ENCODE measurements around the gene CTBP1.

Gene CTBP1

DNA sequence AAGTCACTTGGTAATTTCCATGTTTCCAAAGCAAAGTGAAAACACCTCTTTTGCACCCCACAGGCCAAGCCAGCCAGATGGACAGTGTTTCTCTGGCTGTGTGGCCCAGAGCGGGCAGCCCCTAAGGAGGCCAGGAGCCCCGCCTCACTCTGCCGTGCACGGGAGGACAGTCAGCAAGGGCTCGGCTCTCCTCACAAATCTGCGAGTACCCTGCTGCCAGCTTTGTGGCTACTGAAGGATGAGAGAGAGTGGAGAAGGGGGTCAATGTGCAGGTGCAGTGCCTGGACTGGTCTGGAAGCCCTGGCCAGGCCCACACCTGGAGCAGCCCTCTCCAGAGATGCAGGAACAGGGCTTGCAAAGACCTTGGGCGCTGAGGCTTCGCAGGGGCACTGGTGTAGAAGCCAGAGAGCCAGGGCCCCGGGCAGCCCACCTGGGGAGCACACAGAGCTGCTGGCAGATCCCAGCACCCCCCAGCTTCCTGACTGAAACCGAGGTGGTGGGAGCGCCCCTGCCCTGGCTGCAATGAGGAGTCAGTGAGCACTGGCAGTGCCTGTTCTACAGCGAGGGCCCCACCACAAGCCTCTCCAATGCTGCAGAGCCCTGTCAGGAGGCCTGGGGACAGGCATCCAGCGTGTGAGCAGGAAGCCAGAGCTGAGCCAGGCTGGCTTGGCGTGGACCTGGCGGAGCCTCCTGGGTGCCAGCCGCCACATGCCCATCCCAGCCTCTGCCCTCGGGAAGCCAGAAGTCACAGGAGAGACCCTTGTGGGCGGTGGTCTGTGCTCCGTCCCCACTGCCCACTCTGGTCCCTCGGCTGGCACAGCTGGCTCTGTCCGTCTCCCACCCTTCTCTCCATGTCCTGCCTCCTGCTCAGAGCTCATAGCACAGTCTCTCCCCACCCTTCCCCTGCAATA lies 80.5 kb downstream of the CTBP1 start:
- peak overlapping the region; percentile 22 to 71 for H3K4me3 ChIP-seq (ENCODE audit: insufficient read depth in 1 of 2, low read depth in 1 of 2, low read length in 2 of 2)
- peaks cover 53% of the 10 kb centered on the region for H3K4me1 ChIP-seq (ENCODE audit: control insufficient read depth, insufficient read depth, low read depth, low read length)
- H2BK12ac ChIP-seq (ENCODE audit: low read length in 2 of 2): peak overlapping the region in 1 of 2 experiments; percentile 15
- peak overlapping the region; percentile 34 to 91 for H3K4ac ChIP-seq (ENCODE audit: low read depth in 1 of 2, low read length in 2 of 2)
- H3K9me3 ChIP-seq (ENCODE audit: control insufficient read depth, low read length): no peaks in the 10 kb centered on the region
- H3K18ac ChIP-seq (ENCODE audit: low read depth in 1 of 2, low read length in 2 of 2): peak overlapping the region; percentile 88 to 89
- peak overlapping the region; percentile 35 for H3K27ac ChIP-seq (ENCODE audit: low read length, poor library complexity, severe bottlenecking)
- peak overlapping the region; percentile 25 for H3K4me2 ChIP-seq (ENCODE audit: low read length, poor library complexity, severe bottlenecking)
- H2BK120ac ChIP-seq (ENCODE audit: low read depth, low read length): peak overlapping the region; percentile 59
- DNase-seq: peak; percentile 18
- H4K8ac ChIP-seq (ENCODE audit: low read length): peak overlapping the region; percentile 92
- H3K36me3 ChIP-seq (ENCODE audit: control insufficient read depth in 1 of 2, insufficient read depth in 2 of 2, low read depth in 1 of 2, low read length in 2 of 2): peaks cover 36 to 65% of the 10 kb centered on the region in 2 experiments
- peak overlapping the region; percentile 81 for H4K91ac ChIP-seq (ENCODE audit: low read length)
- 86% methylated on average over 21 of the region's 21 CpGs for WGBS
- H3K27me3 ChIP-seq (ENCODE audit: control insufficient read depth in 1 of 2, insufficient read depth in 1 of 2, low read length in 2 of 2): no peaks in the 10 kb centered on the region
- peaks cover 20% of the 10 kb centered on the region for H3K79me1 ChIP-seq (replicated peaks; ENCODE audit: low read length, poor library complexity, severe bottlenecking)
- no peak overlapping the region for H2AK5ac ChIP-seq (ENCODE audit: low read length, severe bottlenecking)
- H2BK5ac ChIP-seq (ENCODE audit: low read depth, low read length, poor library complexity, severe bottlenecking): no peak overlapping the region
- peak overlapping the region; percentile 77 for H3K9ac ChIP-seq (ENCODE audit: low read length)
- H3K14ac ChIP-seq (ENCODE audit: low read length in 2 of 2): peak overlapping the region in 1 of 2 experiments; percentile 98
- no peak overlapping the region for H2AFZ ChIP-seq (ENCODE audit: low read depth, low read length)
- H3K23ac ChIP-seq (ENCODE audit: low read length in 2 of 2): peak overlapping the region in 1 of 2 experiments; percentile 94
- no peak overlapping the region for H2BK15ac ChIP-seq (ENCODE audit: low read depth, poor library complexity, severe bottlenecking)

DNA sequence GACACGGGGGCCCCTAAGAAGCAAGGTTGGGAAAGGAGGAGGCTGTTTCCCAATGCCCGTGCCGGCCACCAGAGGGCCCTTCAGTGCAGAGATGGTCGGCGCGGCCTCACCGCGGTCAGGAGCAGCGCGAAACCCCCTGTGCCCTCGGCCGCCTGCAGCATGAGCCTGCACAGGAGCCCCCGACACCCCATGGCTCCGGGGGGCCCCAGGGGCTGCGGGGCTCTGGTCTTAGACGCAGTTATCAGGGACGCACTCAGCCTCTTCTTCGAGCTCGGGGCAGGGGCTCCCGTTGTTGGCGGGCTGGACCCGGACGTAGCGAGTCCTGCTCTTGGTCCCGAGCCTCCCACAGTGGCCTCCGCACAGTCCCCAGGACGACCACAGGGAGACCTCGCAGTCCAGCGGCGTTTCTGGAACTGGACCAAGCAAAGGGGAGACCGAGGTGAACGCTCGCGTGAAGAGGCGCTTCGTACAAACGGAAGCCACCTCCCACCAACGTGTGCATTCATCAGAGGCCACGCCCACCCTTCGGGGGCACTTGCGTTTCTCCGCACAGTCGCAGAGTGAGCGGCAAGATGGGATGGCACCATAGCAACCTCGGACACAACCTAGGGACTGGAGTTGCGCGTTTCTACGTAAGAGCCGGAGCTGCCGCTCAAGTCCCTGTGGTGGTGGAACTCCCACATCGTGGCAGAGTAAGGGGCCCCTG lies 81.5 kb downstream of the CTBP1 start:
- peak overlapping the region; percentile 86 for H2BK15ac ChIP-seq (ENCODE audit: low read depth, poor library complexity, severe bottlenecking)
- peak overlapping the region; percentile 28 for H4K91ac ChIP-seq (ENCODE audit: low read length)
- peak overlapping the region; percentile 55 for H3K4me2 ChIP-seq (ENCODE audit: low read length, poor library complexity, severe bottlenecking)
- peak; percentile 97 for DNase-seq
- no peak overlapping the region for H2BK5ac ChIP-seq (ENCODE audit: low read depth, low read length, poor library complexity, severe bottlenecking)
- WGBS: 9% methylated on average over 51 of the region's 51 CpGs
- peak overlapping the region; percentile 66 for H3K27ac ChIP-seq (ENCODE audit: low read length, poor library complexity, severe bottlenecking)
- H3K14ac ChIP-seq (ENCODE audit: low read length in 2 of 2): no peak overlapping the region
- peak overlapping the region; percentile 62 to 91 for H3K18ac ChIP-seq (ENCODE audit: low read depth in 1 of 2, low read length in 2 of 2)
- no peak overlapping the region for H3K23ac ChIP-seq (ENCODE audit: low read length in 2 of 2)
- peak overlapping the region; percentile 77 for H3K9ac ChIP-seq (ENCODE audit: low read length)
- no peak overlapping the region for H2AFZ ChIP-seq (ENCODE audit: low read depth, low read length)
- H2BK120ac ChIP-seq (ENCODE audit: low read depth, low read length): no peak overlapping the region
- H3K4me1 ChIP-seq (ENCODE audit: control insufficient read depth, insufficient read depth, low read depth, low read length): peaks cover 47% of the 10 kb centered on the region
- peak overlapping the region; percentile 2 for H4K8ac ChIP-seq (ENCODE audit: low read length)
- no peaks in the 10 kb centered on the region for H3K27me3 ChIP-seq (ENCODE audit: control insufficient read depth in 1 of 2, insufficient read depth in 1 of 2, low read length in 2 of 2)
- peak overlapping the region; percentile 47 to 63 for H3K4ac ChIP-seq (ENCODE audit: low read depth in 1 of 2, low read length in 2 of 2)
- no peaks in the 10 kb centered on the region for H3K9me3 ChIP-seq (ENCODE audit: control insufficient read depth, low read length)
- H3K79me1 ChIP-seq (replicated peaks; ENCODE audit: low read length, poor library complexity, severe bottlenecking): peaks cover 20% of the 10 kb centered on the region
- peaks cover 36 to 65% of the 10 kb centered on the region in 2 experiments for H3K36me3 ChIP-seq (ENCODE audit: control insufficient read depth in 1 of 2, insufficient read depth in 2 of 2, low read depth in 1 of 2, low read length in 2 of 2)
- peak overlapping the region in 1 of 2 experiments; percentile 71 for H3K4me3 ChIP-seq (ENCODE audit: insufficient read depth in 1 of 2, low read depth in 1 of 2, low read length in 2 of 2)
- H2AK5ac ChIP-seq (ENCODE audit: low read length, severe bottlenecking): no peak overlapping the region
- H2BK12ac ChIP-seq (ENCODE audit: low read length in 2 of 2): no peak overlapping the region

DNA sequence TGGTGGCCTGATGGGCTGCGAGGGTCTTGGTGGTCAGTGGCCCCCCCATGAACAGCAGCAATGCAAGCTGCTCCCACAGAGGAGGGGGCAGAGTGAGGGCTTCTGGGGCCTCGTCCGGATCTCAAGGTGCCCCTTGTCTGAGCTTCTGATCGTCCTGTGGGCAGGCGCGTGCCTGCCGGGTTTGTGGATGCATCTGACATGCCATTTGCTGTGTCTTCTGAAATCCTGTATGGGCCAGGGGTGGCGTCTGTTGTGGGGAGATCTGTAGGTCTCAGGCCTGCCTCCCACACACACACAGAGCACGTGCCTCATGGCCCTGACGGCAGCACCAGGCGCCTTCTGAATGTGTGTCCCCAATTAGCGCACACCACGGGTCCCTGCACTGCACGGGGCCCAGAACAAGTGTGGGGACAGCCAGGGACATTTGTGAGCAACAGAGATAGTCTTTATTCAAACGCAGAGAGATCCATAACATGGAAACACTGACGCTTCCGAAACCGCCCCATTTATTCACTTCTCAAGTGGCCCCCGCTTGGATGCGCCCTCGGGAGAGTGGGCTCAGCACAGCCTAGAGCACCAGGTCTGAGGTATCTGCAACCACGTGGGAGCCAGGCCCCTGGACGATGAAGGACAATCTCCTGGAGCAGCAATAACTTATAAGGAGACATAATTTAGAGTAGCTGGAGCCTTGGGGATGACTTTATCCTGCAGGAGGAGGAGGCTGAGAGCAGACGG lies 82.3 kb downstream of the CTBP1 start:
- WGBS: 67% methylated on average over 24 of the region's 24 CpGs
- peak overlapping the region in 1 of 2 experiments; percentile 11 for H2BK12ac ChIP-seq (ENCODE audit: low read length in 2 of 2)

More for the DNA sequence above, 82.3 kb downstream of the CTBP1 start:
- Histone ChIP-seq H3K36me3 (ENCODE audit: control insufficient read depth in 1 of 2, insufficient read depth in 2 of 2, low read depth in 1 of 2, low read length in 2 of 2) (peaks cover 36 to 61% of the 10 kb centered on the region in 2 experiments), H3K4me2 (ENCODE audit: low read length, poor library complexity, severe bottlenecking) (no peak overlapping the region), H3K14ac (ENCODE audit: low read length in 2 of 2) (no peak overlapping the region), H4K8ac (ENCODE audit: low read length) (no peak overlapping the region), H3K27me3 (ENCODE audit: control insufficient read depth in 1 of 2, insufficient read depth in 1 of 2, low read length in 2 of 2) (no peaks in the 10 kb centered on the region), H3K4me1 (ENCODE audit: control insufficient read depth, insufficient read depth, low read depth, low read length) (peaks cover 45% of the 10 kb centered on the region), H3K4me3 (ENCODE audit: insufficient read depth in 1 of 2, low read depth in 1 of 2, low read length in 2 of 2) (no peak overlapping the region), H2AFZ (ENCODE audit: low read depth, low read length) (no peak overlapping the region), H3K18ac (ENCODE audit: low read depth in 1 of 2, low read length in 2 of 2) (peak overlapping the region in 1 of 2 experiments; percentile 38), H3K9ac (ENCODE audit: low read length) (peak overlapping the region; percentile 77), H3K27ac (ENCODE audit: low read length, poor library complexity, severe bottlenecking) (no peak overlapping the region), H2BK120ac (ENCODE audit: low read depth, low read length) (no peak overlapping the region), H4K91ac (ENCODE audit: low read length) (no peak overlapping the region), H3K79me1 (replicated peaks; ENCODE audit: low read length, poor library complexity, severe bottlenecking) (peaks cover 20% of the 10 kb centered on the region), H3K23ac (ENCODE audit: low read length in 2 of 2) (no peak overlapping the region), H3K4ac (ENCODE audit: low read depth in 1 of 2, low read length in 2 of 2) (no peak overlapping the region), H3K9me3 (ENCODE audit: control insufficient read depth, low read length) (no peaks in the 10 kb centered on the region), H2BK5ac (ENCODE audit: low read depth, low read length, poor library complexity, severe bottlenecking) (no peak overlapping the region), H2AK5ac (ENCODE audit: low read length, severe bottlenecking) (no peak overlapping the region), H2BK15ac (ENCODE audit: low read depth, poor library complexity, severe bottlenecking) (no peak overlapping the region)
- DNase-seq: peak; percentile 74

Data from mesenchymal stem cell (in vitro differentiated cells and primary cell).